ENCODE results near the gene NEGR1.

- TF ChIP-seq POLR2A (IDR thresholded peaks at IDR 0.05; ENCODE audit: borderline replicate concordance, extremely low read depth, insufficient read depth, insufficient read length) (no peak), CEBPB (IDR thresholded peaks at IDR 0.05; ENCODE audit: low read depth) (no peak), EZH2phosphoT487 (IDR thresholded peaks at IDR 0.05; ENCODE audit: borderline replicate concordance) (no peak), ZBTB33 (IDR thresholded peaks at IDR 0.05; ENCODE audit: extremely low read depth, insufficient replicate concordance, low read length) (no peak), EZH2 (IDR thresholded peaks at IDR 0.05) (no peak), POLR2AphosphoS5 (IDR thresholded peaks at IDR 0.05; ENCODE audit: low read depth, low read length) (no peak), ZFX (IDR thresholded peaks at IDR 0.05) (no peak)
- TF ChIP-seq, protein P1, sequence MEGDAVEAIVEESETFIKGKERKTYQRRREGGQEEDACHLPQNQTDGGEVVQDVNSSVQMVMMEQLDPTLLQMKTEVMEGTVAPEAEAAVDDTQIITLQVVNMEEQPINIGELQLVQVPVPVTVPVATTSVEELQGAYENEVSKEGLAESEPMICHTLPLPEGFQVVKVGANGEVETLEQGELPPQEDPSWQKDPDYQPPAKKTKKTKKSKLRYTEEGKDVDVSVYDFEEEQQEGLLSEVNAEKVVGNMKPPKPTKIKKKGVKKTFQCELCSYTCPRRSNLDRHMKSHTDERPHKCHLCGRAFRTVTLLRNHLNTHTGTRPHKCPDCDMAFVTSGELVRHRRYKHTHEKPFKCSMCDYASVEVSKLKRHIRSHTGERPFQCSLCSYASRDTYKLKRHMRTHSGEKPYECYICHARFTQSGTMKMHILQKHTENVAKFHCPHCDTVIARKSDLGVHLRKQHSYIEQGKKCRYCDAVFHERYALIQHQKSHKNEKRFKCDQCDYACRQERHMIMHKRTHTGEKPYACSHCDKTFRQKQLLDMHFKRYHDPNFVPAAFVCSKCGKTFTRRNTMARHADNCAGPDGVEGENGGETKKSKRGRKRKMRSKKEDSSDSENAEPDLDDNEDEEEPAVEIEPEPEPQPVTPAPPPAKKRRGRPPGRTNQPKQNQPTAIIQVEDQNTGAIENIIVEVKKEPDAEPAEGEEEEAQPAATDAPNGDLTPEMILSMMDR (IDR thresholded peaks at IDR 0.05 in 2 of 3, conservative IDR thresholded peaks at IDR 0.05 in 1 of 3; ENCODE audit: borderline replicate concordance in 1 of 3, insufficient read depth in 1 of 3, low read depth in 2 of 3, low read length in 2 of 3) = no peak
Measured at GRCh38 chr1:72288886-72289285, 6.5 kb upstream of the NEGR1 start.
